ENCODE data around the gene KLK15. TPM values are rescaled to one million over a fixed set of nuclear protein-coding genes. Genes with fewer than 3 reads are reported as not detected.

The KLK15 gene, protein sequence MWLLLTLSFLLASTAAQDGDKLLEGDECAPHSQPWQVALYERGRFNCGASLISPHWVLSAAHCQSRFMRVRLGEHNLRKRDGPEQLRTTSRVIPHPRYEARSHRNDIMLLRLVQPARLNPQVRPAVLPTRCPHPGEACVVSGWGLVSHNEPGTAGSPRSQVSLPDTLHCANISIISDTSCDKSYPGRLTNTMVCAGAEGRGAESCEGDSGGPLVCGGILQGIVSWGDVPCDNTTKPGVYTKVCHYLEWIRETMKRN
- polyA plus RNA-seq (ENCODE audit: insufficient read length in 4 of 4), result under 1 TPM in 1 of 4 donors, not detected in 3; 0.11 TPM

DNA sequence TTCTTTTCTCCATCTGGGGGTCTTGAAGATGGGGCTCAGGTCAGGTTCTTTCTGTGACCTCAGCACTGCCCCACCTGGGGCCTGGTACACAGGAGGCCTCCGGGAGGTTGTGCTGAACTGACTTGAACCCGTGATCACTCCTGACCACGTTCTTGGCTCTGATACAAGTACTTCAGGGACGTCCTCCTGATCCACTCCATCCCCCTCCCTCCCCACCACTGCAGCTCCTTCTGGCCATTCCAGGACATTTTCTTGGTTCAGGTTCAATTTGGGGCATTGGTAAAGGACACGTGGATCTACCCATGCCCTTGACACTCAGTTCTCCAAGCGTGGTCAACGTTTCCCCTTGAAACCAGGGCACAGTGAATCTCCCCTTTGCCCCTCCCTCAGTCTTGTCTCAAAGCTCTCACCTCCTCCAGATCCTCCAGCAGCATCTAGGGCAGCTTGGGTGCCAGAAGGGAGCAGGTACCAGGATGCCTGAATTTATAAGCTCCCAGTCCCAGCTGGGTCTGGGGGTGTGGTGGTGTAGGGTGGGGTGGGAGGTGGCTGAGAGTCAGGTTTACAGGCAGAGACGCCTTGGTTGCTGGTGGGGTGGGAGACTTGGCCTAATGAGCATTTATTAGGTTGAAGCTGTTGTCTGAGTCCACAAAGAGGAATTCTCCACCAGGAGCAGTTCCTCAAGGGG, at the start of gene KLK15:
KLK15 (minus strand) TSS at position 458 of the 685 bp plus-strand sequence. CDS start 2,082 bp downstream, outside the sequence.
- DNase-seq (ENCODE audit: low read depth in 4 of 4, low spot score in 3 of 4), result no peak

DNA sequence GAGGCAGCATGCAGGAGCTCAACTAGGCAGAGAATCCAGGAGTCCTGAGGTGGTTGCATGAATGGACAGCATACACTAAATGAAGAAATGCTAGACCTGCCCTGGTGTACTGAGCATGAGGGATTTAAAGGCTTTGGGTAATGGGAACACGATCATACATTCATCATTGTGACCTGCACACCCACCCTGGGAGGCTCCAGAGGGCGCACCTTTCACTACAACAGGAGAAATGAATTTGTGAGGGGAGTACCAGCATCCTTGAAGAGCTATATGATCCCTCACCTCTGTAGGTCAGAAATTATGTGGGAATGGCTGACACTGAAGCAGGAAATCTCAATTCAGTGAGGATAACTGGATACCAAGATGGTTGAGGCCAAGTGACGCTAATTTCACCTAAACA, 48.8 kb upstream of the KLK15 start:
- no peak for DNase-seq (ENCODE audit: low read depth in 4 of 4, low spot score in 3 of 4)

DNA sequence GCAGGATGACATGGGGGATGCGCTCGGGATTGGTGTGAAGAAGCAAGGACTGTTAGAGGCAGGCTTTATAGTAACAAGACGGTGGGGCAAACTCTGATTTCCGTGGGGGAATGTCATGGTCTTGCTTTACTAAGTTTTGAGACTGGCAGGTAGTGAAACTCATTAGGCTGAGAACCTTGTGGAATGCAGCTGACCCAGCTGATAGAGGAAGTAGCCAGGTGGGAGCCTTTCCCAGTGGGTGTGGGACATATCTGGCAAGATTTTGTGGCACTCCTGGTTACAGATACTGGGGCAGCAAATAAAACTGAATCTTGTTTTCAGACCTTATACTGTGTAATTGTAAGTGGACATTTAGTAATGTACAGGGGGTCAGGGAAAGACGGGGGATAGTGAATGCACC, 46.9 kb upstream of the KLK15 start:
- DNase-seq (ENCODE audit: low read depth in 4 of 4, low spot score in 3 of 4), result no peak

DNA sequence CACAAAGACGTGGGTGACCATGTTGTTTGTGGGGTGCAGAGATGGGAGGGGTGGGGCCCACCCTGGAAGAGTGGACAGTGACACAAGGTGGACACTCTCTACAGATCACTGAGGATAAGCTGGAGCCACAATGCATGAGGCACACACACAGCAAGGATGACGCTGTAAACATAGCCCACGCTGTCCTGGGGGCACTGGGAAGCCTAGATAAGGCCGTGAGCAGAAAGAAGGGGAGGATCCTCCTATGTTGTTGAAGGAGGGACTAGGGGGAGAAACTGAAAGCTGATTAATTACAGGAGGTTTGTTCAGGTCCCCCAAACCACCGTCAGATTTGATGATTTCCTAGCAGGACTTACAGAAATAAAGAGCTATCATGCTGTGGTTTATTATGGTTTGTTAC, 45.5 kb upstream of the KLK15 start:
- DNase-seq (ENCODE audit: low read depth in 4 of 4, low spot score in 3 of 4), result no peak

DNA sequence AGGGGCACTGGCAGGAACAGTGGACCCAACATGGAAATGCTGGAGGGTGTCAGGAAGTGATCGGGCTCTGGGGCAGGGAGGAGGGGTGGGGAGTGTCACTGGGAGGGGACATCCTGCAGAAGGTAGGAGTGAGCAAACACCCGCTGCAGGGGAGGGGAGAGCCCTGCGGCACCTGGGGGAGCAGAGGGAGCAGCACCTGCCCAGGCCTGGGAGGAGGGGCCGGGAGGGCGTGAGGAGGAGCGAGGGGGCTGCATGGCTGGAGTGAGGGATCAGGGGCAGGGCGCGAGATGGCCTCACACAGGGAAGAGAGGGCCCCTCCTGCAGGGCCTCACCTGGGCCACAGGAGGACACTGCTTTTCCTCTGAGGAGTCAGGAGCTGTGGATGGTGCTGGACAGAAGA, 44.0 kb upstream of the KLK15 start:
- DNase-seq (ENCODE audit: low read depth in 4 of 4, low spot score in 3 of 4), result no peak

DNA sequence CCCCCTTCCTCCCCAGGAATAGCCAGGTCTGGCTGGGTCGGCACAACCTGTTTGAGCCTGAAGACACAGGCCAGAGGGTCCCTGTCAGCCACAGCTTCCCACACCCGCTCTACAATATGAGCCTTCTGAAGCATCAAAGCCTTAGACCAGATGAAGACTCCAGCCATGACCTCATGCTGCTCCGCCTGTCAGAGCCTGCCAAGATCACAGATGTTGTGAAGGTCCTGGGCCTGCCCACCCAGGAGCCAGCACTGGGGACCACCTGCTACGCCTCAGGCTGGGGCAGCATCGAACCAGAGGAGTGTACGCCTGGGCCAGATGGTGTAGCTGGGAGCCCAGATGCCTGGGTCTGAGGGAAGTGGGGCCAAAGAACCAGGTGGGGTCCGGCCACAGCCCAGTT, 43.1 kb upstream of the KLK15 start:
- DNase-seq (ENCODE audit: low read depth in 4 of 4, low spot score in 3 of 4), result no peak

DNA sequence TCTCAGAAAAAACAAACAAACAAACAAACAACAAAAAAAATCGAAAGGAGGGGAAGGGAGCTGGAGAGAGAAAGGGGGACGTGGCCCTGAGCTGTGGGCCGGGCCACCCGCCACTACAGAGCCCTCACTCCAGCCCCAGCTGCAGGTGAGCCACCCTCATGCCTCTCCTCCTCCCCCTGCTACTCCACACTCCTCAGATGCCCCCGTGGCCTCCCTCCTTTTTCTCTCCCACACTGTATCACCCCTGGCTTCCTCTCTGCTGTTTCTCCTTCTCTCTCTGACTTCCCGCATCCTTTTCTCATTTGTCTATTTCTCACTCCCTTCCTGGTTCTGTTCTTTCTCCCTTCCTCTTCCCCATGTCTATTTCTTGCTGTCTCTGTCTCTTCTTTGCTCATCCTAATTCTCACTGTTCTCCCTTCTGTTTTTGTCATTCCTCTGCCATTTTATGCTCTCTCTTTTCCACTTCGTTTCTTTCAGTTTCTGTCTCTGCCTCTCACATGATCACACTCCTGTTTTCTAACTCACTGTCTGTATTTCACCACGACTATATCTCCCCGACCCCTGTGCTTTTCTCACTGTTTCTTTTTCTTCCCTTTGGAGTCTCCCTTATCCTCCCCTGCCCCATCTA, 42.5 kb upstream of the KLK15 start:
- DNase-seq (ENCODE audit: low read depth in 4 of 4, low spot score in 3 of 4), result no peak

DNA sequence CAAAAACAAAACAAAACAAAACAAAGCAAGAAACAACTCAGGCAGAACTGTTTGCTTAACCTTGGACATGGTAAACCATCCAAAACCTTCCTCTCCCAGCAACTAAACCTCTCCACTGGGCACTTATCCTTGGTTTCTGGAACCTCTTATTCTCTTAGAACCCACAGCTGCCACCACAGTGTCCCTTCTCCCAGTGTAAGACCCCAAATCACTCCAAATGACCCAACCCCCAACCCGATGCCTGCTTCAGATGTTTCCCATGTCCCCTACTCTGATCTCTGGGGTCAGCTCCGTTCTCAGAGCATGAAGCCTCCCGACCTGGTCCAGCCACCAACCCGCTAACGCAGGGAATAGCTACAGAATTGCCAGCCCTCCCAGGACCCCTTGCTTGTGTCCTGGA, 40.8 kb upstream of the KLK15 start:
- DNase-seq (ENCODE audit: low read depth in 4 of 4, low spot score in 3 of 4), result no peak

DNA sequence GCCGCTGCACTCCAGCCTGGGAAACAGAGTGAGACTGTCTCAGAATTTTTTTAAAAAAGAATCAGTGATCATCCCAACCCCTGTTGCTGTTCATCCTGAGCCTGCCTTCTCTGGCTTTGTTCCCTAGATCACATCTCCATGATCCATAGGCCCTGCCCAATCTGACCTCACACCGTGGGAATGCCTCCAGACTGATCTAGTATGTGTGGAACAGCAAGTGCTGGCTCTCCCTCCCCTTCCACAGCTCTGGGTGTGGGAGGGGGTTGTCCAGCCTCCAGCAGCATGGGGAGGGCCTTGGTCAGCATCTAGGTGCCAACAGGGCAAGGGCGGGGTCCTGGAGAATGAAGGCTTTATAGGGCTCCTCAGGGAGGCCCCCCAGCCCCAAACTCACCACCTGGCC, 39.7 kb upstream of the KLK15 start, which contains the start of gene KLK2:
KLK2 (plus strand) TSS at position 384 of the 400 bp plus-strand sequence. CDS start 35 bp downstream, outside the sequence.
- DNase-seq (ENCODE audit: low read depth in 4 of 4, low spot score in 3 of 4), result no peak

DNA sequence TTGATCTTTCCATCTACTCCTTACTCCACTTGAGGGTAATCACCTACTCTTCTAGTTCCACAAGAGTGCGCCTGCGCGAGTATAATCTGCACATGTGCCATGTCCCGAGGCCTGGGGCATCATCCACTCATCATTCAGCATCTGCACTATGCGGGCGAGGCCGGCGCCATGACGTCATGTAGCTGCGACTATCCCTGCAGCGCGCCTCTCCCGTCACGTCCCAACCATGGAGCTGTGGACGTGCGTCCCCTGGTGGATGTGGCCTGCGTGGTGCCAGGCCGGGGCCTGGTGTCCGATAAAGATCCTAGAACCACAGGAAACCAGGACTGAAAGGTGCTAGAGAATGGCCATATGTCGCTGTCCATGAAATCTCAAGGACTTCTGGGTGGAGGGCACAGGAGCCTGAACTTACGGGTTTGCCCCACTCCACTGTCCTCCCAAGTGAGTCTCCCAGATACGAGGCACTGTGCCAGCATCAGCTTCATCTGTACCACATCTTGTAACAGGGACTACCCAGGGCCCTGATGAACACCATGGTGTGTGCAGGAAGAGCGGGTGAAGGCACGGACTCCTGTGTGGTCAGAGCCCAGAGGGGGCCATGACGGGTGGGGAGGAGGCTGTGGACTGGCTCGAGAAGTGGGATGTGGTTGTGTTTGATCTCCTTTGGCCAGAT, 37.2 kb upstream of the KLK15 start:
- DNase-seq (ENCODE audit: low read depth in 4 of 4, low spot score in 3 of 4), result no peak

DNA sequence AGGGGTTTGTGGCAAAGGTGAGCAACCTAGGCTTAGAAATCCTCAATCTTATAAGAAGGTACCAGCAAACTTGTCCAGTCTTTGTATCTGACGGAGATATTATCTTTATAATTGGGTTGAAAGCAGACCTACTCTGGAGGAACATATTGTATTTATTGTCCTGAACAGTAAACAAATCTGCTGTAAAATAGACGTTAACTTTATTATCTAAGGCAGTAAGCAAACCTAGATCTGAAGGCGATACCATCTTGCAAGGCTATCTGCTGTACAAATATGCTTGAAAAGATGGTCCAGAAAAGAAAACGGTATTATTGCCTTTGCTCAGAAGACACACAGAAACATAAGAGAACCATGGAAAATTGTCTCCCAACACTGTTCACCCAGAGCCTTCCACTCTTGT, 36.1 kb upstream of the KLK15 start:
- DNase-seq (ENCODE audit: low read depth in 4 of 4, low spot score in 3 of 4), result no peak

DNA sequence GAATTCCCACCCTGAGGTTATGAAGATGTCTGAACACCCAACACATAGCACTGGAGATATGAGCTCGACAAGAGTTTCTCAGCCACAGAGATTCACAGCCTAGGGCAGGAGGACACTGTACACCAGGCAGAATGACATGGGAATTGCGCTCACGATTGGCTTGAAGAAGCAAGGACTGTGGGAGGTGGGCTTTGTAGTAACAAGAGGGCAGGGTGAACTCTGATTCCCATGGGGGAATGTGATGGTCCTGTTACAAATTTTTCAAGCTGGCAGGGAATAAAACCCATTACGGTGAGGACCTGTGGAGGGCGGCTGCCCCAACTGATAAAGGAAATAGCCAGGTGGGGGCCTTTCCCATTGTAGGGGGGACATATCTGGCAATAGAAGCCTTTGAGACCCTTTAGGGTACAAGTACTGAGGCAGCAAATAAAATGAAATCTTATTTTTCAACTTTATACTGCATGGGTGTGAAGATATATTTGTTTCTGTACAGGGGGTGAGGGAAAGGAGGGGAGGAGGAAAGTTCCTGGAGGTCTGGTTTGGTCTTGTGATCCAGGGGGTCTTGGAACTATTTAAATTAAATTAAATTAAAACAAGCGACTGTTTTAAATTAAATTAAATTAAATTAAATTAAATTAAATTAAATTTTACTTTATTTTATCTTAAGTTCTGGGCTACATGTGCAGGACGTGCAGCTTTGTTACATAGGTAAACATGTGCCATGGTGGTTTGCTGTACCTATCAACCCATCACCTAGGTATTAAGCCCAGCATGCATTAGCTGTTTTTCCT, 28.3 kb upstream of the KLK15 start:
- no peak for DNase-seq (ENCODE audit: low read depth in 4 of 4, low spot score in 3 of 4)

DNA sequence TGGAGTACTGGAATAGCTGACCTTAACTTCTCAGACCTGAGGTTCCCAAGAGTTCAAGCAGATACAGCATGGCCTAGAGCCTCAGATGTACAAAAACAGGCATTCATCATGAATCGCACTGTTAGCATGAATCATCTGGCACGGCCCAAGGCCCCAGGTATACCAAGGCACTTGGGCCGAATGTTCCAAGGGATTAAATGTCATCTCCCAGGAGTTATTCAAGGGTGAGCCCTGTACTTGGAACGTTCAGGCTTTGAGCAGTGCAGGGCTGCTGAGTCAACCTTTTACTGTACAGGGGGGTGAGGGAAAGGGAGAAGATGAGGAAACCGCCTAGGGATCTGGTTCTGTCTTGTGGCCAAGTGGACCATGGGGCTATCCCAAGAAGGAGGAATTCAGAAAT, 27.6 kb upstream of the KLK15 start:
- DNase-seq (ENCODE audit: low read depth in 4 of 4, low spot score in 3 of 4), result no peak

DNA sequence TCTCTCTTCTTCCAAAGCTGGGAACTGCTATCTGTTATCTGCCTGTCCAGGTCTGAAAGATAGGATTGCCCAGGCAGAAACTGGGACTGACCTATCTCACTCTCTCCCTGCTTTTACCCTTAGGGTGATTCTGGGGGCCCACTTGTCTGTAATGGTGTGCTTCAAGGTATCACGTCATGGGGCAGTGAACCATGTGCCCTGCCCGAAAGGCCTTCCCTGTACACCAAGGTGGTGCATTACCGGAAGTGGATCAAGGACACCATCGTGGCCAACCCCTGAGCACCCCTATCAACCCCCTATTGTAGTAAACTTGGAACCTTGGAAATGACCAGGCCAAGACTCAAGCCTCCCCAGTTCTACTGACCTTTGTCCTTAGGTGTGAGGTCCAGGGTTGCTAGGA, 26.5 kb upstream of the KLK15 start:
- no peak for DNase-seq (ENCODE audit: low read depth in 4 of 4, low spot score in 3 of 4)

DNA sequence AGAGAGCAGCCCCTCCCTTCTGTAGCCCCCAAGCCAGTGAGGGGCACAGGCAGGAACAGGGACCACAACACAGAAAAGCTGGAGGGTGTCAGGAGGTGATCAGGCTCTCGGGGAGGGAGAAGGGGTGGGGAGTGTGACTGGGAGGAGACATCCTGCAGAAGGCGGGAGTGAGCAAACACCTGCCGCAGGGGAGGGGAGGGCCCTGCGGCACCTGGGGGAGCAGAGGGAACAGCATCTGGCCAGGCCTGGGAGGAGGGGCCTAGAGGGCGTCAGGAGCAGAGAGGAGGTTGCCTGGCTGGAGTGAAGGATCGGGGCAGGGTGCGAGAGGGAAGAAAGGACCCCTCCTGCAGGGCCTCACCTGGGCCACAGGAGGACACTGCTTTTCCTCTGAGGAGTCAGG, 25.5 kb upstream of the KLK15 start:
- no peak for DNase-seq (ENCODE audit: low read depth in 4 of 4, low spot score in 3 of 4)

DNA sequence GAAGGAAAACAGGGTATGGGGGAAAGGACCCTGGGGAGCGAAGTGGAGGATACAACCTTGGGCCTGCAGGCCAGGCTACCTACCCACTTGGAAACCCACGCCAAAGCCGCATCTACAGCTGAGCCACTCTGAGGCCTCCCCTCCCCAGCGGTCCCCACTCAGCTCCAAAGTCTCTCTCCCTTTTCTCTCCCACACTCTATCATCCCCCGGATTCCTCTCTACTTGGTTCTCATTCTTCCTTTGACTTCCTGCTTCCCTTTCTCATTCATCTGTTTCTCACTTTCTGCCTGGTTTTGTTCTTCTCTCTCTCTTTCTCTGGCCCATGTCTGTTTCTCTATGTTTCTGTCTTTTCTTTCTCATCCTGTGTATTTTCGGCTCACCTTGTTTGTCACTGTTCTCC, 24.0 kb upstream of the KLK15 start:
- no peak for DNase-seq (ENCODE audit: low read depth in 4 of 4, low spot score in 3 of 4)

DNA sequence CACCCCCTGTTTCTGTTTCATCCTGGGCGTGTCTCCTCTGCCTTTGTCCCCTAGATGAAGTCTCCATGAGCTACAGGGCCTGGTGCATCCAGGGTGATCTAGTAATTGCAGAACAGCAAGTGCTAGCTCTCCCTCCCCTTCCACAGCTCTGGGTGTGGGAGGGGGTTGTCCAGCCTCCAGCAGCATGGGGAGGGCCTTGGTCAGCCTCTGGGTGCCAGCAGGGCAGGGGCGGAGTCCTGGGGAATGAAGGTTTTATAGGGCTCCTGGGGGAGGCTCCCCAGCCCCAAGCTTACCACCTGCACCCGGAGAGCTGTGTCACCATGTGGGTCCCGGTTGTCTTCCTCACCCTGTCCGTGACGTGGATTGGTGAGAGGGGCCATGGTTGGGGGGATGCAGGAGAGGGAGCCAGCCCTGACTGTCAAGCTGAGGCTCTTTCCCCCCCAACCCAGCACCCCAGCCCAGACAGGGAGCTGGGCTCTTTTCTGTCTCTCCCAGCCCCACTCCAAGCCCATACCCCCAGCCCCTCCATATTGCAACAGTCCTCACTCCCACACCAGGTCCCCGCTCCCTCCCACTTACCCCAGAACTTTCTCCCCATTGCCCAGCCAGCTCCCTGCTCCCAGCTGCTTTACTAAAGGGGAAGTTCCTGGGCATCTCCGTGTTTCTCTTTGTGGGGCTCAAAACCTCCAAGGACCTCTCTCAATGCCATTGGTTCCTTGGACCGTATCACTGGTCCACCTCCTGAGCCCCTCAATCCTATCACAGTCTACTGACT, 21.4 kb upstream of the KLK15 start, which contains the start of gene KLK3:
KLK3 (plus strand) TSS at position 280 of the 775 bp plus-strand sequence; CDS start at position 321, 41 bp downstream.
- DNase-seq (ENCODE audit: low read depth in 4 of 4, low spot score in 3 of 4), result no peak

DNA sequence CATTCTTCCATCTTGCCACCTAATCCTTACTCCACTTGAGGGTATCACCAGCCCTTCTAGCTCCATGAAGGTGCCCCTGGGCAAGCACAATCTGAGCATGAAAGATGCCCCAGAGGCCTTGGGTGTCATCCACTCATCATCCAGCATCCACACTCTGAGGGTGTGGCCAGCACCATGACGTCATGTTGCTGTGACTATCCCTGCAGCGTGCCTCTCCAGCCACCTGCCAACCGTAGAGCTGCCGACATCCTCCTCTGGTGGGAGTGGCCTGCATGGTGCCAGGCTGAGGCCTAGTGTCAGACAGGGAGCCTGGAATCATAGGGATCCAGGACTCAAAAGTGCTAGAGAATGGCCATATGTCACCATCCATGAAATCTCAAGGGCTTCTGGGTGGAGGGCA, 18.2 kb upstream of the KLK15 start:
- no peak for DNase-seq (ENCODE audit: low read depth in 4 of 4, low spot score in 3 of 4)

DNA sequence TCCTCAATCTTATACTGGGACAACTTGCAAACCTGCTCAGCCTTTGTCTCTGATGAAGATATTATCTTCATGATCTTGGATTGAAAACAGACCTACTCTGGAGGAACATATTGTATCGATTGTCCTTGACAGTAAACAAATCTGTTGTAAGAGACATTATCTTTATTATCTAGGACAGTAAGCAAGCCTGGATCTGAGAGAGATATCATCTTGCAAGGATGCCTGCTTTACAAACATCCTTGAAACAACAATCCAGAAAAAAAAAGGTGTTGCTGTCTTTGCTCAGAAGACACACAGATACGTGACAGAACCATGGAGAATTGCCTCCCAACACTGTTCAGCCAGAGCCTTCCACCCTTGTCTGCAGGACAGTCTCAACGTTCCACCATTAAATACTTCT, 17.4 kb upstream of the KLK15 start:
- DNase-seq (ENCODE audit: low read depth in 4 of 4, low spot score in 3 of 4), result no peak
